B cell (primary cell): Measurements from ENCODE around the gene ANAPC2. TPM values are rescaled to one million over a fixed set of nuclear protein-coding genes. Genes with fewer than 3 reads are reported as not detected.

ENCODE experiments used
- ATAC-seq: fragments of 200-7000 bp; cut with Tn5 transposase; one replicate; pipeline ENCODE4 v1.10.0; 2021; ENCODE audit warnings: low read depth, mild to moderate bottlenecking, moderate number of reproducible peaks, moderate library complexity
- CTCF ChIA-PET: fragments of 350-600 bp; sonication (Branson Sonifier 250); formaldehyde crosslinking; loops from one replicate; lab custom pipeline; 2021; ENCODE audit warnings: antibody characterized with exemption, inconsistent platforms; lab: Charles Lee
- POLR2A ChIA-PET: fragments of 350-600 bp; sonication (Branson Sonifier 250); formaldehyde crosslinking; loops from one replicate; lab custom pipeline; 2021; ENCODE audit warnings: antibody characterized with exemption; lab: Charles Lee
- DNase-seq: peaks from one replicate; pipeline ENCODE4 v3.0.0; 2013
- H2AFZ ChIP-seq: 2 replicates; pipeline ENCODE4 v1.6.1; 2012; ENCODE audit warnings: mild to moderate bottlenecking, low read depth, low read length; ENCODE audit not compliant: insufficient read depth, poor library complexity, severe bottlenecking
- H3K27ac ChIP-seq, 2 donors: 1 replicate in 1 of 2; 2 replicates in 1 of 2; pipeline ENCODE4 v1.5.1; 2012 to 2013; ENCODE audit warnings: low read length in 2 of 2, mild to moderate bottlenecking in 2 of 2, moderate library complexity in 1 of 2
- H3K27me3 ChIP-seq, 4 experiments: fragments of 200-600 bp in 1 of 4; sonication (generic) in 1 of 4; replicated peaks in 1 of 4; 1 replicate in 2 of 4; 2 replicates in 2 of 4; pipeline versions ENCODE4 v1.6.1 to v1.7.0; 2013 to 2016; ENCODE audit warnings: low read length in 3 of 4, mild to moderate bottlenecking in 2 of 4, mixed read lengths in 1 of 4, moderate library complexity in 1 of 4; ENCODE audit not compliant: insufficient read depth in 4 of 4, control insufficient read depth in 3 of 4; ENCODE audit errors: control extremely low read depth in 1 of 4
- H3K36me3 ChIP-seq, 2 experiments: replicated peaks in 1 of 2; 1 replicate in 1 of 2; 2 replicates in 1 of 2; pipeline versions ENCODE4 v1.6.1 to v1.7.1; 2013; ENCODE audit warnings: low read length in 1 of 2; ENCODE audit not compliant: insufficient read depth in 2 of 2, control insufficient read depth in 1 of 2; ENCODE audit errors: control extremely low read depth in 1 of 2, extremely low read depth in 1 of 2
- H3K4me1 ChIP-seq, 2 donors: fragments of 200-600 bp in 1 of 2; sonication (generic) in 1 of 2; 1 replicate in 1 of 2; 2 replicates in 1 of 2; pipeline versions ENCODE4 v1.5.1 to v1.6.1; 2013 to 2017; ENCODE audit warnings: low read length in 2 of 2; ENCODE audit not compliant: control insufficient read depth in 2 of 2, insufficient read depth in 2 of 2
- H3K4me2 ChIP-seq: replicated peaks from 2 replicates; pipeline ENCODE3; 2012; ENCODE audit warnings: mild to moderate bottlenecking, low read depth, low read length; ENCODE audit not compliant: poor library complexity, severe bottlenecking
- H3K4me3 ChIP-seq, 5 experiments: fragments of 200-600 bp in 1 of 5; sonication (generic) in 1 of 5; 1 replicate in 3 of 5; 2 replicates in 2 of 5; pipeline versions ENCODE4 v1.5.1 to v1.7.0; 2011 to 2016; ENCODE audit warnings: low read length in 4 of 5, mild to moderate bottlenecking in 4 of 5, low read depth in 2 of 5, control low read depth in 1 of 5, moderate library complexity in 1 of 5; ENCODE audit not compliant: insufficient read depth in 1 of 5; ENCODE audit errors: control extremely low read depth in 1 of 5, extremely low read depth in 1 of 5
- H3K79me2 ChIP-seq: fragments of 200-600 bp; sonication (generic); one replicate; pipeline ENCODE4 v1.6.0; 2016; ENCODE audit warnings: low read length; ENCODE audit not compliant: control insufficient read depth, insufficient read depth
- H3K9ac ChIP-seq: fragments of 200-600 bp; sonication (generic); 2 replicates; pipeline ENCODE4 v1.6.1; 2017; ENCODE audit warnings: mild to moderate bottlenecking, low read length, moderate library complexity
- H3K9me3 ChIP-seq, 3 donors: one replicate each; pipeline versions ENCODE4 v1.6.1 to v1.7.1; 2013; ENCODE audit warnings: low read length in 2 of 3; ENCODE audit not compliant: control insufficient read depth in 2 of 3, insufficient read depth in 1 of 3; ENCODE audit errors: control extremely low read depth in 1 of 3
- H4K20me1 ChIP-seq: 2 replicates; pipeline ENCODE4 v1.6.0; 2012; ENCODE audit warnings: mild to moderate bottlenecking, low read length; ENCODE audit not compliant: insufficient read depth, control insufficient read depth, poor library complexity, severe bottlenecking
- H3K27ac Mint-ChIP-seq: one replicate; pipeline ENCODE4 v1.8.0; 2021; ENCODE audit warnings: mixed read lengths
- H3K27me3 Mint-ChIP-seq: one replicate; pipeline ENCODE4 v1.8.0; 2021; ENCODE audit warnings: mixed read lengths
- H3K4me1 Mint-ChIP-seq: one replicate; pipeline ENCODE4 v1.8.0; 2021; ENCODE audit warnings: mixed read lengths
- H3K4me3 Mint-ChIP-seq: one replicate; pipeline ENCODE4 v1.8.0; 2021; ENCODE audit warnings: mixed read lengths
- H3K9me3 Mint-ChIP-seq: one replicate; pipeline ENCODE4 v1.8.0; 2022; ENCODE audit warnings: mixed read lengths; ENCODE audit not compliant: insufficient read depth
- CTCF ChIP-seq: fragments of 200-600 bp; IDR thresholded peaks from one replicate; pipeline ENCODE4 v1.8.0; 2022; ENCODE audit warnings: antibody characterized with exemption, mild to moderate bottlenecking
- EZH2 ChIP-seq: IDR thresholded peaks from 2 replicates; pipeline ENCODE4 v1.6.1; 2012; ENCODE audit warnings: borderline replicate concordance, low read depth, mild to moderate bottlenecking, moderate library complexity, low read length; ENCODE audit not compliant: insufficient read depth, poor library complexity, severe bottlenecking
- WGBS: methylation state at CpG from one replicate; pipeline ENCODE4 v1.1.5; 2013; ENCODE audit warnings: missing lambda C conversion rate; ENCODE audit not compliant: insufficient coverage; 5-methylcytosine and 5-hydroxymethylcytosine counted together
- intact Hi-C: fragments of 100-400 bp; cut with micrococcal nuclease; formaldehyde crosslinking; loops from one replicate; pipeline ENCODE4 v1.10.0; 2022
- polyA plus RNA-seq: library from polyadenylated mRNA; depleted of rRNA; stranded (reverse); fragments of >200 nt; gene quantifications from 2 replicates; pipeline ENCODE4 v1.2.3, GENCODE V29; 2012
- total RNA-seq, 2 donors: library from RNA; stranded (reverse); fragments of 120-200 nt in 1 of 2; gene quantifications; 1 replicate in 1 of 2; 2 replicates in 1 of 2; pipeline versions ENCODE4 v1.2.3 to v1.2.4, GENCODE V29; 2013 to 2022

The ANAPC2 gene
- total and polyA plus RNA-seq, 2 donors (not counting 1 experiment from before 2014, with no cell fraction given): 121 to 127 TPM

- intact Hi-C loops: no loop called here
- Histone ChIP-seq H3K4me2 (no peak overlapping the region), H3K4me1 (peaks cover 16 to 19% of the 10 kb centered on the region in 2 donors), H2AFZ (no peak overlapping the region), H3K27me3 (no peaks in the 10 kb centered on the region), H3K79me2 (peaks cover 36% of the 10 kb centered on the region), H3K4me3 (no peak overlapping the region), H3K9me3 (no peaks in the 10 kb centered on the region), H3K27ac (no peak overlapping the region), H3K9ac (no peak overlapping the region), H3K36me3 (peaks cover 0 to 72% of the 10 kb centered on the region in 2 experiments), H4K20me1 (peaks cover 56% of the 10 kb centered on the region)
- Mint-ChIP-seq H3K27me3 (no peaks in the 10 kb centered on the region), H3K4me3 (no peak overlapping the region), H3K9me3 (no peaks in the 10 kb centered on the region), H3K27ac (no peak overlapping the region), H3K4me1 (peaks cover 17% of the 10 kb centered on the region)
- 97% methylated on average over 17 of the region's 17 CpGs for WGBS
- POLR2A ChIA-PET: no interaction called here
- DNase-seq (no peak), ATAC-seq (no peak)
- CTCF ChIA-PET: no interaction called here
- no peak for TF ChIP-seq EZH2
- TF ChIP-seq CTCF: no peak
Measured at GRCh38 chr9:137182836-137183235, 5.5 kb downstream of the ANAPC2 start.

- no peak overlapping the region for H3K27ac Mint-ChIP-seq
- Histone ChIP-seq H3K79me2 (peaks cover 25% of the 10 kb centered on the region), H3K9me3 (no peaks in the 10 kb centered on the region), H3K27ac (no peak overlapping the region), H3K4me1 (peaks cover 4 to 8% of the 10 kb centered on the region in 2 donors), H3K9ac (no peak overlapping the region), H3K36me3 (peaks cover 0 to 74% of the 10 kb centered on the region in 2 experiments), H3K27me3 (no peaks in the 10 kb centered on the region), H3K4me3 (no peak overlapping the region), H2AFZ (no peak overlapping the region), H3K4me2 (no peak overlapping the region), H4K20me1 (peaks cover 56% of the 10 kb centered on the region)
- H3K9me3 Mint-ChIP-seq: no peaks in the 10 kb centered on the region
- no peak for TF ChIP-seq EZH2
- TF ChIP-seq CTCF: no peak
- WGBS: 97% methylated on average over 21 of the region's 22 CpGs
- intact Hi-C loops: no loop called here
- H3K27me3 Mint-ChIP-seq: no peaks in the 10 kb centered on the region
- ChIA-PET CTCF (interaction anchor here (1.2 kb wide), 1 partner anchor 120 kb away, joined by 3 read pairs; the partner anchor contains the start of gene NRARP), POLR2A (no interaction called here)
- ATAC-seq (no peak), DNase-seq (no peak)
- no peak overlapping the region for H3K4me3 Mint-ChIP-seq
- H3K4me1 Mint-ChIP-seq: peaks cover 6% of the 10 kb centered on the region
Measured at GRCh38 chr9:137181680-137182079, 6.7 kb downstream of the ANAPC2 start.
